ENCODE measurements around the gene KRT79.

KRT79 gene

GRCh38 chr12:52791271-52792184, 42.6 kb downstream of the KRT79 start:
- no peak for TF ChIP-seq CTCF (IDR thresholded peaks at IDR 0.05; ENCODE audit: extremely low read depth, missing control alignments)
- no peak for DNase-seq (ENCODE audit: low spot score)

- no peak for DNase-seq (ENCODE audit: low spot score)
- TF ChIP-seq CTCF (IDR thresholded peaks at IDR 0.05; ENCODE audit: extremely low read depth, missing control alignments), result no peak
Observed at GRCh38 chr12:52790427-52791270, 43.5 kb downstream of the KRT79 start.

GRCh38 chr12:52789637-52790426, 44.3 kb downstream of the KRT79 start:
- no peak for DNase-seq (ENCODE audit: low spot score)

GRCh38 chr12:52788876-52789636, 45.1 kb downstream of the KRT79 start:
- no peak for TF ChIP-seq CTCF (IDR thresholded peaks at IDR 0.05; ENCODE audit: extremely low read depth, missing control alignments)
- DNase-seq (ENCODE audit: low spot score), result no peak

More at GRCh38 chr12:52789637-52790426, 44.3 kb downstream of the KRT79 start:
- no peak for TF ChIP-seq CTCF (IDR thresholded peaks at IDR 0.05; ENCODE audit: extremely low read depth, missing control alignments)

- DNase-seq (ENCODE audit: low spot score), result no peak
Observed at GRCh38 chr12:52788192-52788875, 45.8 kb downstream of the KRT79 start.

More at GRCh38 chr12:52788192-52788875, 45.8 kb downstream of the KRT79 start:
- no peak for TF ChIP-seq CTCF (IDR thresholded peaks at IDR 0.05; ENCODE audit: extremely low read depth, missing control alignments)

All from GM20000 (cell line).